Measurements from ENCODE around the gene CCDC9. TPM values are rescaled to one million over a fixed set of nuclear protein-coding genes. Genes with fewer than 3 reads are reported as not detected.

The CCDC9 gene
- total RNA-seq, 4 donors from 2014 or later, result 20.9 to 27.5 (median 22.4) TPM

GRCh38 chr19:47253970-47254369 lies 2.4 kb upstream of the CCDC9 start:
- no peaks in the 10 kb centered on the region for H3K27me3 ChIP-seq
- no peak for TF ChIP-seq EP300 (IDR thresholded peaks at IDR 0.05; ENCODE audit: low read depth)
- TF ChIP-seq POLR2A (IDR thresholded peaks at IDR 0.05), result no peak
- no peak for TF ChIP-seq POLR2AphosphoS5 (IDR thresholded peaks at IDR 0.05)
- TF ChIP-seq CTCF (IDR thresholded peaks at IDR 0.05), result no peak
- WGBS, 2 donors (ENCODE audit: low coverage in 1 of 2), result 97% methylated on average over 5 of the region's 5 CpGs; no CpG with 5 or more reads in 1 of the 2 donors
- intact Hi-C loops (cut with DNase I; ENCODE audit: low total_unique reads), result no loop called here
- peaks cover 12 to 26% (median 24%) of the 10 kb centered on the region in 4 donors for H3K4me1 ChIP-seq
- H3K36me3 ChIP-seq, result peaks cover 0 to 5% (median 0%) of the 10 kb centered on the region in 4 donors
- in situ Hi-C loops (cut with MboI; ENCODE audit: low pct_ligation_motif_present in 1 of 4, low pct_unique_long_range_greater_than_20kb in 1 of 4, low sequenced_read_pairs in 3 of 4), result no loop called here
- no peak for DNase-seq
- H3K4me3 ChIP-seq, result no peak overlapping the region
- H3K9me3 ChIP-seq, result no peaks in the 10 kb centered on the region
- no peak overlapping the region for H3K27ac ChIP-seq

- Histone ChIP-seq H3K4me3 (peak overlapping the region; percentile 43 to 62 (median 56)), H3K4me1 (peaks cover 15 to 26% (median 23%) of the 10 kb centered on the region in 4 donors), H3K27me3 (no peaks in the 10 kb centered on the region), H3K27ac (peak overlapping the region; percentile 89 to 93 (median 92)), H3K9me3 (no peaks in the 10 kb centered on the region), H3K36me3 (peaks cover 0 to 27% (median 8%) of the 10 kb centered on the region in 4 donors)
- in situ Hi-C loops (cut with MboI; ENCODE audit: low pct_ligation_motif_present in 1 of 4, low pct_unique_long_range_greater_than_20kb in 1 of 4, low sequenced_read_pairs in 3 of 4) (no loop called here), intact Hi-C loops (cut with DNase I; ENCODE audit: low total_unique reads) (no loop called here)
- peak; percentile 100 for DNase-seq
- WGBS, 2 donors (ENCODE audit: low coverage in 1 of 2), result 0 to 1% methylated on average over 4 to 31 of the region's 52 CpGs
- no peak for TF ChIP-seq POLR2A (IDR thresholded peaks at IDR 0.05)
These were observed 527 bp downstream of the CCDC9 start for GRCh38 chr19:47256693-47257410.

- Histone ChIP-seq H3K27me3 (no peaks in the 10 kb centered on the region), H3K27ac (peak overlapping the region; percentile 89 to 93 (median 92)), H3K36me3 (peaks cover 0 to 27% (median 8%) of the 10 kb centered on the region in 4 donors), H3K4me1 (peaks cover 15 to 26% (median 23%) of the 10 kb centered on the region in 4 donors), H3K4me3 (peak overlapping the region; percentile 27 to 62 (median 42)), H3K9me3 (no peaks in the 10 kb centered on the region)
- DNase-seq, result no peak
- intact Hi-C loops (cut with DNase I; ENCODE audit: low total_unique reads), result no loop called here
- TF ChIP-seq POLR2AphosphoS5 (IDR thresholded peaks at IDR 0.05) (peak; percentile 59 to 74 (median 67)), POLR2A (IDR thresholded peaks at IDR 0.05) (peak; percentile 75), CTCF (IDR thresholded peaks at IDR 0.05) (no peak), EP300 (IDR thresholded peaks at IDR 0.05; ENCODE audit: low read depth) (no peak)
- WGBS, 2 donors (ENCODE audit: low coverage in 1 of 2), result 7% methylated on average over 29 of the region's 29 CpGs; no CpG with 5 or more reads in 1 of the 2 donors
- in situ Hi-C loops (cut with MboI; ENCODE audit: low pct_ligation_motif_present in 1 of 4, low pct_unique_long_range_greater_than_20kb in 1 of 4, low sequenced_read_pairs in 3 of 4), result no loop called here
These were observed 1.3 kb downstream of the CCDC9 start for GRCh38 chr19:47257411-47258169.

- peaks cover 15 to 26% (median 23%) of the 10 kb centered on the region in 4 donors for H3K4me1 ChIP-seq
- in situ Hi-C loops (cut with MboI; ENCODE audit: low pct_ligation_motif_present in 1 of 4, low pct_unique_long_range_greater_than_20kb in 1 of 4, low sequenced_read_pairs in 3 of 4), result no loop called here
- no peak for DNase-seq
- H3K27ac ChIP-seq, result peak overlapping the region; percentile 89 to 93 (median 92)
- H3K4me3 ChIP-seq, result no peak overlapping the region
- intact Hi-C loops (cut with DNase I; ENCODE audit: low total_unique reads), result no loop called here
- peaks cover 0 to 34% (median 8%) of the 10 kb centered on the region in 4 donors for H3K36me3 ChIP-seq
- H3K9me3 ChIP-seq, result no peaks in the 10 kb centered on the region
- 89% methylated on average over 9 of the region's 9 CpGs; no CpG with 5 or more reads in 1 of the 2 donors for WGBS, 2 donors (ENCODE audit: low coverage in 1 of 2)
- no peak for TF ChIP-seq POLR2AphosphoS5 (IDR thresholded peaks at IDR 0.05)
- no peak for TF ChIP-seq POLR2A (IDR thresholded peaks at IDR 0.05)
- no peak for TF ChIP-seq CTCF (IDR thresholded peaks at IDR 0.05)
- no peak for TF ChIP-seq EP300 (IDR thresholded peaks at IDR 0.05; ENCODE audit: low read depth)
- no peaks in the 10 kb centered on the region for H3K27me3 ChIP-seq
These were observed 2.1 kb downstream of the CCDC9 start for GRCh38 chr19:47258434-47258833.

All from transverse colon (tissue), 4 donors.